Effector CD4-positive, alpha-beta T cell (primary cell): ENCODE measurements around the gene PDCD7.

Source experiments
- DNase-seq: peaks from one replicate; pipeline ENCODE4 v3.0.0-alpha.2; 2020

The PDCD7 gene

DNA sequence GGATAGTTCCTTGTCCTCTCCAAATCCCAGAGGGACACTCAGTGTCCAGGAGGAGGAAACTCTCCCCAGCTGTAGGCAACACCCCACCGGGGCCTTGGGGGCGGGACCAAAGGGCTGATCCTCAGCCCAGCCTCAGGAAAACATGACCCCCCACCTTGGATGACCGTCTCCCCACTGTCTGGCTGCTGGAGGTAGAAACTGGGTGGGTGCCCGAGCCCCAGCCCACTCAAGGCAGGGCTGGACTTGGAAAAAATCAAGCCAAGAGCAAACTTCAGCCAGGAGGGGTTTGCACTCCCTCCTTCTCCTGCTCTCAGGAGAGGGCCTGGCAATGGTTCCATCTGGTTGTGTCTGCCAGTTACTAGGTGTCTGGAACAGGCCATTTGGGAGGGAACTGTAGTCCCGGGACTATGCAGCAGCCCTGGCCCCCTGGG is 62.2 kb downstream of the PDCD7 start:
- DNase-seq = no peak

- no peak for DNase-seq
These were observed 63.6 kb downstream of the PDCD7 start for GRCh38 chr15:65069779-65070546.

- DNase-seq = no peak
These were observed 64.4 kb downstream of the PDCD7 start for GRCh38 chr15:65069179-65069578.

GRCh38 chr15:65068403-65068788 is 65.2 kb downstream of the PDCD7 start:
- no peak for DNase-seq

GRCh38 chr15:65067645-65068402 is 65.8 kb downstream of the PDCD7 start, which contains the start of gene RASL12:
RASL12 (minus strand) TSS chr15:65067991; CDS start chr15:65067835, 156 bp downstream.
- DNase-seq = no peak
